Cerebellar nuclear complex (tissue), 1 donor: ENCODE data around the gene WDFY3.

ENCODE experiments used
- DNase-seq, 2 experiments: peaks; one replicate each; lab custom pipeline; 2025; lab: John Stamatoyannopoulos, UW

WDFY3 gene, protein sequence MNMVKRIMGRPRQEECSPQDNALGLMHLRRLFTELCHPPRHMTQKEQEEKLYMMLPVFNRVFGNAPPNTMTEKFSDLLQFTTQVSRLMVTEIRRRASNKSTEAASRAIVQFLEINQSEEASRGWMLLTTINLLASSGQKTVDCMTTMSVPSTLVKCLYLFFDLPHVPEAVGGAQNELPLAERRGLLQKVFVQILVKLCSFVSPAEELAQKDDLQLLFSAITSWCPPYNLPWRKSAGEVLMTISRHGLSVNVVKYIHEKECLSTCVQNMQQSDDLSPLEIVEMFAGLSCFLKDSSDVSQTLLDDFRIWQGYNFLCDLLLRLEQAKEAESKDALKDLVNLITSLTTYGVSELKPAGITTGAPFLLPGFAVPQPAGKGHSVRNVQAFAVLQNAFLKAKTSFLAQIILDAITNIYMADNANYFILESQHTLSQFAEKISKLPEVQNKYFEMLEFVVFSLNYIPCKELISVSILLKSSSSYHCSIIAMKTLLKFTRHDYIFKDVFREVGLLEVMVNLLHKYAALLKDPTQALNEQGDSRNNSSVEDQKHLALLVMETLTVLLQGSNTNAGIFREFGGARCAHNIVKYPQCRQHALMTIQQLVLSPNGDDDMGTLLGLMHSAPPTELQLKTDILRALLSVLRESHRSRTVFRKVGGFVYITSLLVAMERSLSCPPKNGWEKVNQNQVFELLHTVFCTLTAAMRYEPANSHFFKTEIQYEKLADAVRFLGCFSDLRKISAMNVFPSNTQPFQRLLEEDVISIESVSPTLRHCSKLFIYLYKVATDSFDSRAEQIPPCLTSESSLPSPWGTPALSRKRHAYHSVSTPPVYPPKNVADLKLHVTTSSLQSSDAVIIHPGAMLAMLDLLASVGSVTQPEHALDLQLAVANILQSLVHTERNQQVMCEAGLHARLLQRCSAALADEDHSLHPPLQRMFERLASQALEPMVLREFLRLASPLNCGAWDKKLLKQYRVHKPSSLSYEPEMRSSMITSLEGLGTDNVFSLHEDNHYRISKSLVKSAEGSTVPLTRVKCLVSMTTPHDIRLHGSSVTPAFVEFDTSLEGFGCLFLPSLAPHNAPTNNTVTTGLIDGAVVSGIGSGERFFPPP (N-terminal part only)

DNA sequence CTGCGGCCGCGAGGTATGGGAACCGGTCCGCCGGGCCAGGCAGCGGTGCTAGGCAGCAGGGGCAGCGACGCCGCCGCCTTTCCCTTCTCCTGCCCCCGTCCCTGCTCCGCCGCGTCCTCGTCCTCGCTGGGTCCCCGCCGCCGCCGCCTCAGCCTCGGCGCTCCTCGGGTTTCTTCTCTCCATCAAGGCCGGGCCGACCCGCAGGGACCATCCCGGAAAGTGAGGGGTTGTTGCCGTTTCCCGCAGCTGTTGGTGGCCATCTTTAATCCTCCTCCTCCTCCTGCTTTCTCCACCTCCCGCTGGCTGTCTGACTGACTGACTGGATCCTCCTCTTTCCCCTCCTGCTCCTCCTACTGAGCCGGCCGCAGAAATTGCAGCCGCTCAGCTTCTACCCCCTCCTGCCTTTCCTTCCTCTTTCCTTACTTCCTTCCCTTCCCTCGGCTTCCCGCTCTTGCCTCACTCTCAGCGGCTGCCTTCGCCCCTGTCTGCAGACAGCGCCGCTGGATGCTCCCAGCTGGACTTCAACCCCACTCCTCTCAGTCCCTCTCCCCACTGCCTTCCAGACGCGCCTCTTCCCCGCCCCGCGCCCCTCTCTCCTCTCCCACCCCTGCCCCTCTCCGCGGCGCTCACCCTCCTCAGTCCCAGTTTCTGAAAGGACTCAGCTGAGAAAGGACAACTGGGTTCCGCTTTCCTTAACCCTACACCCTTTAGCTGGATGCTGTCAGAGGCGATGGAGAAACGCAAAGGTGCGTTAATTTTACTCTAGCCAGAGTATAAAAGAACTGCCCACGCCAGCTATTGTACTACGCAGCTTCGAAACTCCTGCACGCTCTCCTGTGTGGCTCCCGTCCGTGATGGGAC lies at the start of gene WDFY3:
WDFY3 (minus strand) TSS at position 309 of the 861 bp plus-strand sequence. CDS start 106,099 bp downstream, outside the sequence.
- DNase-seq = peak; percentile 18 to 62

DNA sequence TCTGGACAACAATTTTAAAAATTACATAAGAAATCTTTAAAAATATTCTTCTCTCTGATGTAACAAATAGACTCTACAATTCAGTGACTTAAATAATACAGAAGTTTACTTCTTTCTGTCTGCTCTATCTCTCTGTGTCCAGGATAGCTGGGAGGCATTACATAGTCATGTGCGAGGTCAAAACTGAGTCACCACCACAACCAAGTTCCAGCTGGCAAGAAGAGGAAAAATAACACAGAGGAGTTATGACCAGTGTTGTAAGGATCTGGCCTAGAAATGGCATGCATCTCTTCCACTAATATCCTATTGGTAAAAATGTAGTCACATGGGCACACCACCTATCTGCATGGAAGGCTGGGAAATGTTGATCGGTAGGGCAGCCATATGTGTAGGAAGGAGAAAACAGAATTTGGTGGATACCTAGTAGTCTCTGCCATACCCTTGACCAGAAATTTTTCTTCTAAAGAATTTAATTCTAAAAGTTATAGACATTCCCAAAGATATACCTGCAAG lies 39.4 kb upstream of the WDFY3 start:
- no peak for DNase-seq

DNA sequence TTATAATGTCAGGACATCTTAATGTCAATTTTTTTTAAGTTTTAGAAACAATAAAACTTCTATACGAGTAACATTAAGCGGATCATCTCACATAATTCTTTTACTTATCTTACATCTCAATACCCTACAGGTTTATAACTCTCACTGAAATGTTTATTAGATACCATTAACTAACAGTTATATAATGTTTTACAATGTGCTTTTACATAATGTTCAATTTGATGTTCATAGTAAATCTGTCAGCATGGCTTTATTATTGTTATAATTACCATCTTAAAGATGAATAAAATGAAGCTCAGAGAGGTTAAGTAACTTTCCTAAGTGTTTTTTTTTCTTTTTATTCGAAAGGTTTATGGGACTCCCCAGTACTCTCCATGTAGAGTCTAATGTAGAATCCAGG lies 33.9 kb upstream of the WDFY3 start:
- no peak for DNase-seq

DNA sequence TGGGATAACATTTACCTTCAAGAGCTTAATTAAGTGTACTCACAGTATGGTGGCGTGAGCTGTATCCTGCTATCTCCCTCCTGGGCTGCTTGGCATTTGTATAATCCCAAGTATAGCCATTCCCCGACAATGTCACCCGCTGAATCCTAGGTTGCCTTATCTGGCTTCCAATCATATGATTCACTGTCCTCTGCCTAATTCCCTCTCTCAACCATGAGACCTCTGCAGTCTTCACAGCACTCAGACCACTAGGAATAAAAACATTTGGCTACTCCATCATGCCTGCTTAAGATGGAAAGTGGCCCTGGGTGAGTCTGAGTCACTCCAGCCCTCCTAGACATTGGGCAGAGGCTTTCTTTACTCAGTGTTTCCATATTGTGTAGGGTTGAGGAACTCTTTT lies 28.9 kb upstream of the WDFY3 start:
- DNase-seq = no peak

DNA sequence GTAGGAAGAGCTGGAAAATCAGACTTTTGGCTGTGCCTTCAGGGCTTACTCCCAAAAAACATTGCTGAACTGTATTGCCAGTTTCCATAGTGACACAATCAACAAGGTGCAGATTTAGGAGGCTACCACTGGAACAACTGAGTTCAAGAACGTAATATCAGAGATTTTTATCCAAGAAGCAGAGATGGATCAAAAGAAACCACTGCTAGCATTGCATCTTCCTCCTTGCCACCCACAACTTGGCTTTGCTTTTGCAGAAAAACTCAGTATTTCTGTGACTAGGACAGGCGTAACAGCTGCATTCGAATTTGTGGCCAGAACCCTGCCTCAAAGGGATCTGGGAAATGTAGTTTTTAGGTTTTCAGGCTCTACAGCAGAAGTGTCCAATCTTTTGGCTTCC lies 27.8 kb upstream of the WDFY3 start:
- DNase-seq = no peak

DNA sequence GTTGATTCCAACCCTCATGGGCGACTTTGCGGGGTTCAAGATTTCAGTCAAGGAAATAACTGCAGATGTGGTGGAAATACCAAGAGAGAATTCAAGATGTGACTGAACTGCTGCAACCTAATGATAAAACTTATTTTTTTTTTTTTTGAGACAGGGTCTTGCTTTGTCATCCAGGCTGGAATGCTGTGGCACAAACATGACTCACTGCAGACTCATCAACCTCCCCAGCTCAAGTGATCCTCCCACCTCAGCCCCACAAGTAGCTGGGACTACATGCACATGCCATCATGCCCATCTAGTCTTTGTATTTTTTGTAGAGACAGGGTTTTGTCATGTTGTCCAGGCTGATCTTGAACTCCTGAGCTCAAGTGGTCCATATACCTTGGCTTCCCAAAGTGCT lies 19.5 kb upstream of the WDFY3 start:
- DNase-seq = no peak

DNA sequence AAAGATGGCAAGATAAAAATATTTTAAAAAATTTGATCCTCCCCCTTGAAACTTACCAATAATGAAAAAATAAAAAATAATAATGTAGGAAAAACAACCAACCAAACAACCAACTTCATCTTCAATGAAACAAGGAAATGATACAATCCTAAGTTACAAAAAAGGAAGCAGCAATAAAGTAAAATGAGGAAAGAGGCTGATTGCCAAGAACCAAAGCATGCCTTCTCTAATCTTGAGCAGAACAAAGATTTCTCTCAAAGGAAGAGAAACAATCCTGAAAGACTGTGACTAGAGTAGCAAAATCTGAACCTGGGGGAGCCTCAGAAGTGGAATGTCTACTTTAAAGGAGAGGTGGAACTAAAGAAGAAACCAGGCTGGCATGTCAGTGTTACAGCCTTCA lies 10.9 kb upstream of the WDFY3 start:
- no peak for DNase-seq

DNA sequence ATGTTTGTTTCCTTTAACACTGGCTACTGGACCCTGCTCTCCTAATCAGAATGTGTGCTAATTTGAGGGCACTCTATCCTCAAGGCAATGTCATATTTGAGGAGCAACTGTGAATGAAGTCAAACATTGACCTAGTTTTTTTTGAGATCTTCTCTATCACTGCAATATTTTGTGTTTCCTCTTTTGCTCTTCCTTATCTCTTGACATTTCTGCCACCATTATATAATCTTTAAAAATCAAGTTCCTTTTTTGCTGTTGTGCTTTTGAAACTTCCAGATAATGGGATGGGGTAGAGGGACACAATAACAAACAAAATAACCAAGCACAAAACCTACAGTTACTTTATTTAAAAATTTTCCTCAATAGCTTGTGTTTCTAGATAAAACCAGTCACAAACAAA lies 7.4 kb upstream of the WDFY3 start:
- DNase-seq = no peak

DNA sequence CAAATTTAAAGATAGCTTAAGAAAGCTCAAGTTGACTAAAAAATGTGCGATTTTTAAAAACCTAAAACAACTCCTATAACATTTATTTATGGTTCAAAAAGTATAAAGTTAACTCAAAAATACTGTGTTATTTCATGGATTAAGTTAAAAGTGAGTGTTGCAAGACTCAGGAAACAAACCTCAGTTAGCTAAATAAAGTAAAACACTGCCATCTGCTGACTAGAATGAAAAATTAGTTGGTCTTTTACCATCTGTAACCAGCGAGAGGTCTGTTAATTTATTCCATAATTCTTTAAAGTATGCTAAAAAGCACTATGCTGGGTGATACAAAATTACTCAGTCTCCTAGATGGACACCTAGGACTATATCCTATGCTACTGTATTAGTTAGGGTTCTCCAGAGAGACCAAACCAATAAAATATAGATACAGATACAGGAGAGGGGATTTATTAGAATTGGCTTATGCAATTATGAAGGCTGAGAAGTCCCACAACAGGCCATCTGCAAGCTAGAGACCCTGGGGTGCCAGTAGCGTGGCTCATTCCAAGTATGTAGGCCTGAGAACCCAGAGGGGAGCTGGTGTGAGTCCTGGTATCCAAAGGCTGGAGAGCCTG lies 4.9 kb upstream of the WDFY3 start:
- DNase-seq = no peak

DNA sequence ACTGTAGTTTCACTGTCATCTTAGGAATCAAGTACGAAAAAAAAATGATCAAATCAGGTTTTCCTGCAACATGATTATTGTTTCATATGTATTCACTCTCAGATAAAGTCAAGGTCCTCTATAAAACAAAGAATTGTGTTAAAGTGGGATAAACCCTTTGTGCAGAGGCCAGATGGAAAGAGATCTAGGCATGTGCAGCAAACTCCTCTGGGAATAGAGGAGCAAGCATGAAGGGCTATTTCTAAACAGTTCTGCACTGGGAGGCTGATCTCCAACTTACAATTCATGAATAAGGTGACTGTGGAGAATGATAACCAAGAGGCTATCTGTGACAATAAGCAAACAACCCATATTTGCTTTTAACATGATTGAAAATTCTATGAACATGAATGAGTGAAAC lies 2.4 kb upstream of the WDFY3 start:
- DNase-seq = no peak

DNA sequence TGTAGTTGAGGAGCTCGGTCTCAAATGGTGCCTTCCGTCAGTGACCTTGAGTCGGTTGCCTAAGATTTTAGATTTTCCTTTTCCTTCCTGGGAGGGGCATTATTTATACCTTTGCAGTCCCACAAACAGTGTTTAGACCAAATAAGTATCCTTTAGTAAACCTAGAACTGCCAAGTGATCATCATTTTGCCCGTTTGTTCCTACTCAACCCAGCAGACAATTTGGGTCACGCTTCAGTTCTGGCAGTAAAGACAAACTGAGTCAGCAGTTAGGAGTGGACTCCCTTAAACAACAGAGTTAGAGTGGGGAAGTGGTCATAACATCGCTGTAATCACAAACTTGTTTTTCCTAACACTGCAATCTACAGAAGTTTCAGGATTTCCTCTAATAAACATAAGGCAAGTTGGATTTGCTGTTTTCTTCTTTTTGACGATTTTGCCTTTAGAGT lies 777 bp upstream of the WDFY3 start:
- DNase-seq = peak in 1 of 2 experiments; percentile 16

DNA sequence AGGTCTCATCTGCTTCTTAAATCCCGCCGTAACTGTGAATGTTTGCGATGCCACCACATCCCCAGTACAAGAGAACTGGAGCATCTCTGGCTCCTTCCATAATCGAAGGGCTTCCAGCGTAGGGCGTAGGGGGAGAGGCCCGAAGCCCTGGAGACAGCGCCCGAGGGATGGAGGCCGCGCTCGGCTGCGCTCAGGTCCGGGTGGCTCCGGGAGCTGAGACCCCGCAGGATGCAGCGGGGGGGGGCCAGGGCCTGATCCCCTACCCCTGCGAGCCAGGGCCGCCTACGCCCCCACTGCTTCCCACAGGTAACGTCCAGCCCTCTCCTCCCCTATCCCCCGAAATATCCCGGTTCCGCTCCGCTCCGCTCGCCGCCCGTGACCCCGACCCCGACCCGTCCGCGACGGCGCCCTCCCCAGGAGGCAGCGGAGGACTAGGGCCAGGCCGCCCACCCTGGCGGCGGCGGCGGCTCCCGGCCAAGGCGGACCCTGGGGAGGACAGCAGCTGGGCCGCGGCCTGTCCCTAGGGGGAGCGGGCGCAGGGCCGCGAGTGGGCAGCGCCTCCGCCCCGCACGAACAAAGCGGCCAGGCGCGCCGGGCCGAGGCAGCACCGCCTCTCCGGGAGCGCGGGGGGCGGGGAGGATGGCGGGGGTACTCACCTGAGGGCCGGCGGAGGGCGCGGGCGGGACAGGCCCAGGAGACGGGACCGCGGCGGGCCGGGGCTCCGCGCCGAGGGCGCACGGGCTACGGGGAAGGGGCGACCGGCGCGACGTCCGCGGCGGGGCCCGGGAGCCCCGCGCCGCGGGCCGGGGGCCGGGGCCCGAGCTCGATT lies 723 bp downstream of the WDFY3 start:
- DNase-seq = no peak

DNA sequence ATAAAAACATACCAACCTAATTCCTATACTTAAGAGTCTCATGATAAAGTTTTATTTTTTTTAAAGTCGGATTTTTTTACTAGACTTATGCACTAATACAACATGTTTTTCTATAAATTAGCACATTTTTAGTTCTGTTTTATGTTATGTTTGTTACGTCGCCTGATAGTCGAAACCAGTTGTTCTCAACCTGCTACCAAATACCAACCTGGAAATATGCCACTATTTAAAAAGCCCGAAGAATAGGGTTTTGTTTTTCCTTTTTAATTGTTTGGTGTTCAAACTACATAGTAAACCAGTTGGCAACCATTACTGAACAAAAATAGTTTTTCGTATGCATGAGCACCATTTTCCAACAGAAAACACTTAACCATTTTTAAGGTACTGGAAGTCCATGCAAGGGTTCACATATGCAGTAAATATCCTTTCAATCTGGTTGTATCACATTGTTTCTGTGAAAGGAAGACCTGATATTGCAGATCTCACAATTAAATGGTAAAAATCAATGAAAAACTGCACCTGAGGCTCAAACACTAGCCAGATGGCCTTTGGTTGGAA lies 1.4 kb downstream of the WDFY3 start:
- DNase-seq = no peak

DNA sequence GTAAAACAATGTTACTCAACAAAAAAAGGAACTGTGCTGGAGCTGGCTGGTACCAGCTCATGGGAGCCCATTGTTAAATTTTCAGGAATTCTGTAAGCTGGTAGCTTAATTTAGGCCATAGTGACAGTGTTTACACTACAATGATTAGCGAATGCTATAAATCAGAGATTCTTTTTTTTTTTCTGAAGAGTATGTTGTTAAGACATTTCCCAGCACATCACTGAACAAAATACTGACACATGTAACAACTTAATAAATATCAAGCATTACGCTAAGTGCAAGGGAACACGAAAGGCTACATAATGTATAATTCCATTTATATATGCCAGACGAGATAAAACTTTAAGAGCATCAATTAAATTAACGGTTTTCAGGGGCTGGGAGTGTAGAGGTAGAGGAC lies 4.4 kb downstream of the WDFY3 start:
- DNase-seq = no peak

DNA sequence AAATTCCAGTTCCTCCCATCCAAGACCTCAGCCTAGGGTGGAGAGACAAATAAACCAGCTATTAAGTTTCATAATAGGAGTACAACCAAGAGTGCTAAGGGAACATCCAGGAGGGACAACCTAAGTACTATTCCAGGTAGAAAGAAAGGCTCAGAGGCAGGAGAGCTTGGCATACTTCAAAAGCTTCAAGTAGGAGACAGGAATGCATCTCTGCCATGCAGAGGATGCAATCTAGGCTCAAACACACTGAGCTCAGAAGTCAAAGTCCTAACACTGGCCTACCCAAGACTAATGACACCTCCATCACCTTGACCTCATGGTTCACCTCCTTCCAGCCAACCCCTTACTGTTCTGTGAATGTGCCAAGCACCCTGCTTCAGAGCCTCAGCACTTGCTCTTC lies 8.1 kb downstream of the WDFY3 start:
- DNase-seq = no peak

DNA sequence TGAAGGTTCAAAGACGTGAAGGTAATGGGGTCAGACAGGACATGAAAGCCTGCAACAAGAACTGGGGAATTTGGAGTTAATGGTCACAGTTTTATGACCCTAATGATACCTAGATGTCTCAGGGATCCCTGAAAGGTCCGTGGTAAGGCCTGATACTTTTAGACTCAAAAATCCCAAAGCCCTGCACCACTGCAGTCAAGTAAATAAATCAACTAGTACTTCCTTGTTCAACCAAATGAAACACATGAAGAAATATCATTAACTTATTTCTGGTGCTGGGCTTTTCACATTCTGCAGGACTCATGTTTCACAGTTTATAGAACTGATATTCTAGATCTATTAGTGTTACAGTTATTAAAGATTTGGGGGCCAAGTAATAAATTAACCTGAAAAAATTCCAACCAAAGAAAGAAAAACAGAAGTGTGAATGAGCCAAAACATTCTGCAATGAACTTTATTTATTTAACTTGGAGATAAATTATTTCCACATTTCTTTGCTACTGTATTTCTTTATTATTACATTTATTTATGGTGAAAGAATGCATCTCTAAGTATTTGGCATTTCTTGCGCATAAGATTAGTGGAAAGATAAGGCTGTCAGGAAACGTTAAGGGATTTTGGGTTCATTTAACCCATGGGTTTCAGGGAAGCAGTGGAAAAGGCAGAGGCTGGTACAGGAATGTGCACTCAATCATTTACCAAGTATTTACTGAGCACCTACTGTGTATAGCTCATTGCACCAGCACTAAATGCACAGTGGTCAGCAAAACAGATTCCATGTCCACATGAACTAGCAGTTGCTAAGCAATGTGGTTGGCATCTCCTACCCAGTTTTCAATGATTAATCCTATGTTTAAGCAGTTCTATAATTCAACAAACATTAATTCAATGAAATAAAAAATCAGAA lies 8.7 kb downstream of the WDFY3 start:
- no peak for DNase-seq

DNA sequence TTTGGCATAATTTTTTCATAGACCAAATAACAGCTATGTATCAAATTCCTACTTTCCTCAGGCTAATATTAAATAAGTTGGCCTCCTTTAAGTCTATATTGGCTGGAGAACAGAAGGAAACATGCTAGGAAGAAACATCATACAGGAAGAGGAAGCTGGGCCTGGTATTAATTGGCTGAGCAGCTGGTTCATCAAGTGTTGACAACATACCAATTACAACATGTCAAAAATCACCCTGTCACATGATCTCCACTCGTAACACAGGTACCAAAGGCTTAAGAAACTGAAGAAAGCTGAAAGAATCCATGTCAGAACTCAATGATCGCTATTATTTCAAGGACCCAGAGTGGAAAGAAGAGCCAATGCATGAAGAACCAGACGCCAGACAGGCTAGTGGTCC lies 10.5 kb downstream of the WDFY3 start:
- DNase-seq = no peak

DNA sequence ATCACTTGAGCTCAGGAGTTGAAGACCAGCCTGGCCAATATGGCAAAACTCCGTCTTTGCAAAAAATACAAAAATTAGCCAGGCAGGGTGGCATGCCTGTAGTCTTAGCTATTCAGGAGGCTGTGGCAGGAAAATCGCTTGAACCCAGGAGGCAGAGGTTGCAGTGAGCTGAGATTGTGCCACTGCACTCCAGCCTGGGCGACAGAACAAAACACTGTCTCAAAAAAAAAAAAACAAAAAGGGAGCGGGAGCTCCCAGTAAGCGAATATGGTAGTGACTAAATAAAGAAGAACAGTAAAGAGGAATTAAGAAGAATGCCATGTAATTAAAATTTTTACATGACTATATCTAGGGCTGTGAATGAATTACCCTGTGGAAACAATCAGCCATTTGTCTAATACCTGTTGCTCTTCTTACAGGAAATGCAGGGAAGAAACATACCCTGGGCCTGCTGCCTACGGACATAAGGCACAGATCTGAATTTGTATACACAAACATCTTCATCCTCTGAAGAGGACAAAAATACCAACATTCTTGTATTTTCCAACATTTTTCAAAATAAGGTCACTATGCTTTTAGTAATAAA lies 11.4 kb downstream of the WDFY3 start:
- DNase-seq = no peak
